Measurements from ENCODE around the gene TBCE. TPM values are rescaled to one million over a fixed set of nuclear protein-coding genes. Genes with fewer than 3 reads are reported as not detected.
A peak's percentile ranks its signal among the peaks of the same experiment; 100 is the strongest.

Gene TBCE
- total RNA-seq (2011; cell fraction: chromatin; rRNA removed; ENCODE audit: low replicate concordance): 145 and 291 TPM in 2 replicates
- total RNA-seq (2011; cell fraction: nucleolus; rRNA removed): 78.7 and 90.9 TPM in 2 replicates
- 144 and 194 TPM in 2 replicates for total RNA-seq (2011; cell fraction: nucleoplasm; rRNA removed)
- total RNA-seq (2014; rRNA removed): 60.0 and 63.6 TPM in 2 replicates
- 92.1 and 99.9 TPM in 2 replicates for total RNA-seq (2014; rRNA removed; fragmentation: Illumina TruSeq; extraction: Trizol)
- total RNA-seq (2015; rRNA removed; fragmentation: Illumina TruSeq; extraction: Trizol): 78.3 and 87.9 TPM in 2 replicates
- total RNA-seq (2021): 52.6 and 65.2 TPM in 2 replicates
- polyA plus RNA-seq (2011; rRNA removed): 61.7 and 87.9 TPM in 2 replicates
- 20.2 and 36.7 TPM in 2 replicates for polyA plus RNA-seq (2011; cell fraction: cytosol; rRNA removed)
- polyA plus RNA-seq (2011; cell fraction: nucleus; rRNA removed): 52.8 and 66.0 TPM in 2 replicates
- polyA plus RNA-seq (2012): 45.4 and 64.8 TPM in 2 replicates
- polyA plus RNA-seq (2014; fragmentation: Illumina TruSeq; extraction: Trizol): 68.8 and 81.8 TPM in 2 replicates
- polyA plus RNA-seq (2014; fragmentation: Nextera tagmentation; extraction: Ambion mirVana): 10 to 100 TPM; 59.0 to 89.8 TPM
- polyA plus RNA-seq (2014; rRNA removed): 79.5 and 82.1 TPM in 2 replicates
- 77.0 and 80.4 TPM in 2 replicates for polyA minus RNA-seq (2011; rRNA and poly(A)+ RNA removed)
- 15.1 and 27.1 TPM in 2 replicates for polyA minus RNA-seq (2011; cell fraction: cytosol; rRNA and poly(A)+ RNA removed)
- 46.2 and 58.9 TPM in 2 replicates for polyA minus RNA-seq (2011; cell fraction: nucleus; rRNA and poly(A)+ RNA removed)
- Bru-seq, nascent RNA: percentile 71 among the genes with signal in this experiment
- BruChase-seq, experiment 1, labeled RNA remaining after a 2-hour chase: percentile 63 among the genes with signal in this experiment
- percentile 60 among the genes with signal in this experiment for BruChase-seq, experiment 2, labeled RNA remaining after a 6-hour chase
- long read RNA-seq, experiment 1, full-length matches to known transcripts: 60 of 96 reads
- long read RNA-seq, experiment 1, partial matches to known transcripts: 2 of 96 reads
- long read RNA-seq, experiment 1, other reads (novel, unspliced or antisense): 34 of 96 reads
- long read RNA-seq, experiment 2, full-length matches to known transcripts: 38 of 61 reads
- long read RNA-seq, experiment 2, partial matches to known transcripts: 12 of 61 reads
- long read RNA-seq, experiment 2, other reads (novel, unspliced or antisense): 11 of 61 reads
- long read RNA-seq, experiment 3, full-length matches to known transcripts: 56 of 65 reads
- long read RNA-seq, experiment 3, partial matches to known transcripts: 5 of 65 reads
- long read RNA-seq, experiment 3, other reads (novel, unspliced or antisense): 4 of 65 reads

DNA sequence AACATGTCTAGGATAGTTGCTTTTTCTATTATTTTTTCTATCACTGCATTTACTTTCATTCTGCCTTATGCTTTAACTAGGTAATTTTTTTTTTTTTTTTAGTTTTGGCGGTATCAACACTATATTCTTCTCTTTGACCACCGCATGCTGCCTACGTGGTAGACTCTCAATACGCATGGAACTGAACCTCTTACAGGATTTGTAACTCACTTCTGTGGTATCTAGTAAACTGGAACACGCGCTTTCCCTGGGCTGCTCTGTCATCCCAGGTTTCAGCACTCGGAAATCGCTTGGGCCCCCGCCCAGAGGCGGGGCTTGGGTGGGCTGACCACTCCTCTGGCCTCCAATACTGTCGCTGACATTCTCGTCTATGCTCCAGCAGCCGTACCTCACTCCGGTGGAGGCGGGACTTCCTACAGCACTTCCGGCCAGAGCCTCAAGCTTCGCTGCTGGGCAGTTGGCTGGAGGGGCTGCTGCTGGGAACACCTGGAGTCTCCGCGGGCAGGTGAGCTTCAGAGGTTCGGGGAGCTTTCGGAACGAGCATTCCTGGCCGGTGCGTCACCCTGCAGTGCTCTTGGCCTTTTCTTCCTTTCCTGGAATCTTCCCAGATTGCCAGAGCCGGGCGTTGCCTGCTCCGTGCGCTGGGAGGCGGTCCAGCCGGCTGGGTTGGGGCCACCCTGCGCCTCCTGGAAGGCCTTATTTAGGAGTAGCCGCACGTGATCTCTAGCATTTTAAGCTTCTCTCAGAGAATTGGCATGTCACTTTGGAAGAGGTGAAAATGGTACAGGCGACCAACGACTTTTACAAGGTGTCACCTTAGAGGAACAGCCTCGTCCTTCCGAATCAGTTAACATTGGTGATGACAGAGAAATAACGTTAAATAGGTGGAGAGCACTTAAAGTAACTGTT, at the start of gene TBCE:
TBCE (plus strand) TSS at position 428 of the 909 bp plus-strand sequence. CDS start 12,623 bp downstream, outside the sequence.
- Histone ChIP-seq H2AFZ (ENCODE audit: low read depth, low read length) (peak within 1 kb of the TSS; percentile 86), H3K9me1 (ENCODE audit: control insufficient read depth, insufficient read depth, low read length) (no peaks in the 10 kb centered on the region), H3K27ac (ENCODE audit: extremely low read depth, low read depth, low read length) (peak within 1 kb of the TSS; percentile 69), H3K9ac (ENCODE audit: insufficient read depth in 1 of 2, low read depth in 2 of 2, low read length in 2 of 2) (peak within 1 kb of the TSS; percentile 77 to 93), H3K4me2 (ENCODE audit: insufficient read depth, low read length) (peak within 1 kb of the TSS; percentile 85), H4K20me1 (replicated peaks; ENCODE audit: control insufficient read depth, insufficient read depth, low read length) (no peaks in the 10 kb centered on the region), H3K9me3 (replicated peaks; ENCODE audit: control insufficient read depth, insufficient read depth, low read depth, low read length) (no peaks in the 10 kb centered on the region), H3K4me3 (peak within 1 kb of the TSS; percentile 56), H3K79me2 (ENCODE audit: control insufficient read depth, insufficient read depth, low read length) (peaks cover 49% of the 10 kb centered on the region), H3K4me1 (replicated peaks in 1 of 2; ENCODE audit: control insufficient read depth in 2 of 2, insufficient read depth in 2 of 2, low read length in 2 of 2) (peaks cover 9 to 16% of the 10 kb centered on the region in 2 experiments; a peak in 4 of 5 replicates), H3K27me3 (ENCODE audit: control insufficient read depth in 2 of 2, insufficient read depth in 2 of 2, low read length in 2 of 2) (no peaks in the 10 kb centered on the region), H3K36me3 (ENCODE audit: control insufficient read depth, insufficient read depth, low read length) (peaks cover 20% of the 10 kb centered on the region; the same call in 2 of the 3 replicates)
- CTCF ChIA-PET (ENCODE audit: low intra/inter-chr PET ratio): no interaction called here
- peak; percentile 98 for ATAC-seq
- POLR2A ChIA-PET: interaction anchor here (0.6 to 2.7 kb wide), 9 partner anchors 9 to 43 kb away, joined by 3 to 20 read pairs (median 5); no protein-coding TSS in a partner anchor
- intact Hi-C loops (cut with micrococcal nuclease): loop anchor here (1.0 to 2.0 kb wide), 2 partner anchors 39 to 48 kb away; partner anchors contain the start of genes ARID4B and GGPS1
- BruUV-seq (replicated peaks): TSS peak; percentile 71
- FAIRE-seq: peak; percentile 99
- DNase-seq (ENCODE audit: extremely low read depth in 1 of 4, low spot score in 3 of 4): peak; percentile 98 to 100 (median 98)
- under 1% methylated on average over 36 of the region's 38 CpGs for WGBS (ENCODE audit: insufficient coverage, low coverage, missing lambda C conversion rate)
- in situ Hi-C loops (cut with MboI): no loop called here
- TF ChIP-seq BDP1 (IDR thresholded peaks at IDR 0.05; ENCODE audit: insufficient read depth, insufficient read length) (no peak), COPS2 (conservative IDR thresholded peaks at IDR 0.05) (no peak), HSF4 (CRISPR knock-in tag; IDR thresholded peaks at IDR 0.05; ENCODE audit: borderline replicate concordance) (0 out of 2 replicates have a peak, but pooled peaks have one; percentile 63), DLX4 (CRISPR knock-in tag; IDR thresholded peaks at IDR 0.05) (no peak), EZH2 (IDR thresholded peaks at IDR 0.05; ENCODE audit: borderline replicate concordance, low read depth, low read length) (no peak), CHAMP1 (IDR thresholded peaks at IDR 0.05) (no peak), CAMTA2 (CRISPR knock-in tag; conservative IDR thresholded peaks at IDR 0.05) (no peak), NFXL1 (CRISPR knock-in tag; IDR thresholded peaks at IDR 0.05) (no peak)
- TF ChIP-seq, protein P1, sequence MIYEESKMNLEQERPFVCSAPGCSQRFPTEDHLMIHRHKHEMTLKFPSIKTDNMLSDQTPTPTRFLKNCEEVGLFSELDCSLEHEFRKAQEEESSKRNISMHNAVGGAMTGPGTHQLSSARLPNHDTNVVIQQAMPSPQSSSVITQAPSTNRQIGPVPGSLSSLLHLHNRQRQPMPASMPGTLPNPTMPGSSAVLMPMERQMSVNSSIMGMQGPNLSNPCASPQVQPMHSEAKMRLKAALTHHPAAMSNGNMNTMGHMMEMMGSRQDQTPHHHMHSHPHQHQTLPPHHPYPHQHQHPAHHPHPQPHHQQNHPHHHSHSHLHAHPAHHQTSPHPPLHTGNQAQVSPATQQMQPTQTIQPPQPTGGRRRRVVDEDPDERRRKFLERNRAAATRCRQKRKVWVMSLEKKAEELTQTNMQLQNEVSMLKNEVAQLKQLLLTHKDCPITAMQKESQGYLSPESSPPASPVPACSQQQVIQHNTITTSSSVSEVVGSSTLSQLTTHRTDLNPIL (CRISPR knock-in tag; IDR thresholded peaks at IDR 0.05): no peak
